ENCODE measurements around the gene CWC15. TPM values are rescaled to one million over a fixed set of nuclear protein-coding genes. Genes with fewer than 3 reads are reported as not detected.

CWC15 gene
- polyA plus RNA-seq, 1 of the 3 experiments (the other 2 are of a cell fraction): 27.0 TPM

- Histone ChIP-seq H3K9ac (peak overlapping the region; percentile 87), H3K4me1 (ENCODE audit: control insufficient read depth in 1 of 2, insufficient read depth in 2 of 2, low read depth in 1 of 2, low read length in 1 of 2) (peaks cover 6 to 7% of the 10 kb centered on the region in 2 experiments; a peak in 2 of 4 replicates), H3K4me3 (ENCODE audit: low read depth in 2 of 2, low read length in 1 of 2) (peak overlapping the region; percentile 78 to 97), H3K9me3 (no peaks in the 10 kb centered on the region), H3K4me2 (peak overlapping the region; percentile 80), H3K9me2 (no peaks in the 10 kb centered on the region), H3F3A (replicated peaks; ENCODE audit: insufficient read depth) (peaks cover 18% of the 10 kb centered on the region), H4K20me1 (ENCODE audit: insufficient read depth) (no peaks in the 10 kb centered on the region), H2AFZ (ENCODE audit: low read depth) (no peak overlapping the region), H3K27ac (ENCODE audit: low read depth in 2 of 2, low read length in 1 of 2) (no peak overlapping the region; a peak in 1 of 4 replicates), H3K79me2 (ENCODE audit: insufficient read depth) (peaks cover 31% of the 10 kb centered on the region), H3K27me3 (ENCODE audit: insufficient read depth) (no peaks in the 10 kb centered on the region), H3K36me3 (replicated peaks in 1 of 2; ENCODE audit: control insufficient read depth in 1 of 2, insufficient read depth in 2 of 2, low read length in 1 of 2) (peaks cover 45 to 47% of the 10 kb centered on the region in 2 experiments)
- TF ChIP-seq FOSL2 (IDR thresholded peaks at IDR 0.05; ENCODE audit: borderline replicate concordance, low read depth) (no peak), YY1 (IDR thresholded peaks at IDR 0.05; ENCODE audit: low read depth) (no peak), RCOR1 (IDR thresholded peaks at IDR 0.05; ENCODE audit: low read length) (no peak), MEF2A (IDR thresholded peaks at IDR 0.05; ENCODE audit: borderline replicate concordance, low read depth) (no peak), CTCF (IDR thresholded peaks at IDR 0.05) (no peak), USF1 (IDR thresholded peaks at IDR 0.05; ENCODE audit: borderline replicate concordance, low read depth) (no peak)
- ChIA-PET POLR2A (interaction anchor here (0.8 to 1.4 kb wide), 5 partner anchors 9 to 354 kb away, joined by 3 to 21 read pairs (median 4); partner anchors contain the start of gene SRSF8), CTCF (interaction anchor here (1.3 to 1.5 kb wide), 2 partner anchors 13 to 100 kb away, joined by 3 to 4 read pairs; no protein-coding TSS in a partner anchor)
- WGBS (ENCODE audit: low lambda C conversion rate): 1% methylated on average over 5 of the region's 5 CpGs
- no peak for DNase-seq
Observed at GRCh38 chr11:94972700-94973098, 657 bp downstream of the CWC15 start.

GRCh38 chr11:94968334-94968958 is 4.9 kb downstream of the CWC15 start:
- H3K36me3 ChIP-seq (replicated peaks in 1 of 2; ENCODE audit: control insufficient read depth in 1 of 2, insufficient read depth in 2 of 2, low read length in 1 of 2): peaks cover 85 to 87% of the 10 kb centered on the region in 2 experiments
- H3K79me2 ChIP-seq (ENCODE audit: insufficient read depth): peaks cover 27% of the 10 kb centered on the region
- no peaks in the 10 kb centered on the region for H4K20me1 ChIP-seq (ENCODE audit: insufficient read depth)
- no peak overlapping the region for H3K4me3 ChIP-seq (ENCODE audit: low read depth in 2 of 2, low read length in 1 of 2)
- no peak overlapping the region for H3K9ac ChIP-seq
- peak overlapping the region in 1 of 2 experiments; percentile 10; a peak in 1 of 4 replicates for H3K27ac ChIP-seq (ENCODE audit: low read depth in 2 of 2, low read length in 1 of 2)
- peak; percentile 34 for DNase-seq
- H3K4me1 ChIP-seq (ENCODE audit: control insufficient read depth in 1 of 2, insufficient read depth in 2 of 2, low read depth in 1 of 2, low read length in 1 of 2): peaks cover 6 to 7% of the 10 kb centered on the region in 2 experiments; a peak in 3 of 4 replicates
- ChIA-PET POLR2A (interaction anchor here (0.6 kb wide), 1 partner anchor 407 kb away, joined by 4 read pairs; no protein-coding TSS in a partner anchor), CTCF (interaction anchor here (0.6 to 3.2 kb wide), 23 partner anchors 10 to 737 kb away, joined by 3 to 27 read pairs (median 4); partner anchors contain the start of genes AMOTL1 and SRSF8)
- TF ChIP-seq RAD21 (IDR thresholded peaks at IDR 0.05; ENCODE audit: low read length): peak; percentile 69
- peak; percentile 56 for TF ChIP-seq SMC3 (IDR thresholded peaks at IDR 0.05; ENCODE audit: low read depth, low read length)
- no peak for TF ChIP-seq MAX (IDR thresholded peaks at IDR 0.05; ENCODE audit: low read depth)
- peak; percentile 82 for TF ChIP-seq CTCF (IDR thresholded peaks at IDR 0.05)
- no peak for TF ChIP-seq PBX3 (IDR thresholded peaks at IDR 0.05)
- TF ChIP-seq RXRA (IDR thresholded peaks at IDR 0.05; ENCODE audit: borderline replicate concordance, low read depth): no peak
- H3K9me2 ChIP-seq: no peaks in the 10 kb centered on the region
- H2AFZ ChIP-seq (ENCODE audit: low read depth): no peak overlapping the region
- H3K27me3 ChIP-seq (ENCODE audit: insufficient read depth): no peaks in the 10 kb centered on the region
- H3K9me3 ChIP-seq: no peaks in the 10 kb centered on the region
- H3F3A ChIP-seq (replicated peaks; ENCODE audit: insufficient read depth): peaks cover 21% of the 10 kb centered on the region
- no peak overlapping the region for H3K4me2 ChIP-seq
- WGBS (ENCODE audit: low lambda C conversion rate): 100% methylated on average over 1 of the region's 1 CpG
